H9 (cell line): ENCODE measurements around the gene DAAM2. TPM values are rescaled to one million over a fixed set of nuclear protein-coding genes. Genes with fewer than 3 reads are reported as not detected.

Experiments used
- DNase-seq: peaks from one replicate; pipeline ENCODE4 v3.0.0-alpha.2; 2017
- H2AFZ ChIP-seq: one replicate; pipeline ENCODE4 v1.6.1; 2013; ENCODE audit warnings: mild to moderate bottlenecking, low read length, control low read depth, moderate library complexity
- H2AK5ac ChIP-seq: 2 replicates; pipeline ENCODE4 v1.6.1; 2013; ENCODE audit warnings: low read length, control low read depth, mixed read lengths; ENCODE audit not compliant: insufficient read length
- H2BK120ac ChIP-seq: one replicate; pipeline ENCODE4 v1.6.1; 2013; ENCODE audit warnings: low read depth, mild to moderate bottlenecking, low read length, control low read depth, inconsistent platforms; ENCODE audit not compliant: poor library complexity, severe bottlenecking
- H2BK12ac ChIP-seq: 2 replicates; pipeline ENCODE4 v1.6.1; 2013; ENCODE audit warnings: low read length, control low read depth, mixed read lengths, low read depth; ENCODE audit not compliant: insufficient read length
- H2BK15ac ChIP-seq: 2 replicates; pipeline ENCODE4 v1.6.1; 2013; ENCODE audit warnings: low read depth, low read length, control low read depth
- H2BK20ac ChIP-seq: one replicate; pipeline ENCODE4 v1.6.1; 2013; ENCODE audit warnings: low read depth, mild to moderate bottlenecking, low read length, control low read depth, inconsistent platforms; ENCODE audit not compliant: poor library complexity, severe bottlenecking
- H2BK5ac ChIP-seq: 2 replicates; pipeline ENCODE4 v1.6.1; 2013; ENCODE audit warnings: low read length, control low read depth, mixed read lengths; ENCODE audit not compliant: insufficient read length
- H3K14ac ChIP-seq: 2 replicates; pipeline ENCODE4 v1.6.1; 2013; ENCODE audit warnings: low read length, control low read depth; ENCODE audit not compliant: insufficient read depth
- H3K18ac ChIP-seq: 2 replicates; pipeline ENCODE4 v1.6.1; 2013; ENCODE audit warnings: low read depth, mild to moderate bottlenecking, mixed read lengths, low read length, control low read depth; ENCODE audit not compliant: insufficient read length
- H3K23ac ChIP-seq: 2 replicates; pipeline ENCODE4 v1.6.1; 2013; ENCODE audit warnings: low read length, control low read depth, mixed read lengths, low read depth; ENCODE audit not compliant: insufficient read length
- H3K23me2 ChIP-seq: 2 replicates; pipeline ENCODE4 v1.6.1; 2013; ENCODE audit warnings: low read depth, mild to moderate bottlenecking, mixed read lengths, low read length, control low read depth; ENCODE audit not compliant: insufficient read length, poor library complexity, severe bottlenecking
- H3K27ac ChIP-seq: 2 replicates; pipeline ENCODE4 v1.5.1; 2013; ENCODE audit warnings: low read length, control low read depth, mixed read lengths, low read depth; ENCODE audit not compliant: insufficient read length
- H3K27me3 ChIP-seq: 2 replicates; pipeline ENCODE4 v1.6.1; 2013; ENCODE audit warnings: low read length, control low read depth, inconsistent platforms; ENCODE audit not compliant: insufficient read depth
- H3K4ac ChIP-seq: 2 replicates; pipeline ENCODE4 v1.6.1; 2013; ENCODE audit warnings: low read depth, mild to moderate bottlenecking, control low read depth, inconsistent platforms, low read length, moderate library complexity
- H3K4me1 ChIP-seq: 2 replicates; pipeline ENCODE4 v1.6.1; 2013; ENCODE audit warnings: low read length, control low read depth, inconsistent platforms; ENCODE audit not compliant: insufficient read depth
- H3K4me2 ChIP-seq: 2 replicates; pipeline ENCODE4 v1.6.1; 2013; ENCODE audit warnings: low read length, control low read depth, mixed read lengths; ENCODE audit not compliant: insufficient read length, insufficient read depth
- H3K56ac ChIP-seq: 2 replicates; pipeline ENCODE4 v1.6.1; 2013; ENCODE audit warnings: low read depth, mild to moderate bottlenecking, mixed read lengths, low read length, control low read depth; ENCODE audit not compliant: insufficient read length
- H3K79me1 ChIP-seq: 2 replicates; pipeline ENCODE4 v1.6.1; 2013; ENCODE audit warnings: low read depth, mild to moderate bottlenecking, moderate library complexity, low read length, control low read depth, inconsistent platforms; ENCODE audit not compliant: insufficient read depth, poor library complexity, severe bottlenecking
- H3K79me2 ChIP-seq: 2 replicates; pipeline ENCODE4 v1.6.1; 2013; ENCODE audit warnings: low read length, control low read depth, inconsistent platforms; ENCODE audit not compliant: insufficient read depth
- H3K9ac ChIP-seq: 2 replicates; pipeline ENCODE4 v1.6.1; 2013; ENCODE audit warnings: low read length, control low read depth, mixed read lengths; ENCODE audit not compliant: insufficient read length; ENCODE audit errors: extremely low read depth
- H3K9me3 ChIP-seq: one replicate; pipeline ENCODE4 v1.6.1; 2013; ENCODE audit warnings: low read depth, low read length, inconsistent platforms; ENCODE audit not compliant: control insufficient read depth
- H3T11ph ChIP-seq: one replicate; pipeline ENCODE4 v1.6.1; 2013; ENCODE audit warnings: mild to moderate bottlenecking, low read length, control low read depth, inconsistent platforms
- H4K20me1 ChIP-seq: one replicate; pipeline ENCODE4 v1.6.1; 2013; ENCODE audit not compliant: control insufficient read depth, insufficient read length, insufficient read depth
- H4K5ac ChIP-seq: 2 replicates; pipeline ENCODE4 v1.6.1; 2013; ENCODE audit warnings: low read depth, mild to moderate bottlenecking, mixed read lengths, low read length, control low read depth; ENCODE audit not compliant: insufficient read length
- H4K8ac ChIP-seq: replicated peaks from 2 replicates; pipeline ENCODE4 v1.6.1; 2013; ENCODE audit warnings: low read length, control low read depth, mixed read lengths, low read depth; ENCODE audit not compliant: insufficient read length
- H4K91ac ChIP-seq: 2 replicates; pipeline ENCODE4 v1.6.1; 2013; ENCODE audit warnings: low read depth, mild to moderate bottlenecking, moderate library complexity, mixed read lengths, low read length, control low read depth; ENCODE audit not compliant: insufficient read length
- H3K27ac Mint-ChIP-seq, 3 experiments: 2 replicates in 2 of 3; 3 replicates in 1 of 3; pipeline ENCODE4 v1.8.0; 2020 to 2021; ENCODE audit warnings: mixed read lengths in 3 of 3, mild to moderate bottlenecking in 1 of 3, moderate library complexity in 1 of 3
- H3K27me3 Mint-ChIP-seq: 2 replicates; pipeline ENCODE4 v1.8.0; 2021; ENCODE audit warnings: low read depth, mild to moderate bottlenecking, moderate library complexity, mixed read lengths
- H3K36me3 Mint-ChIP-seq, 3 experiments: 2 replicates in 2 of 3; 3 replicates in 1 of 3; pipeline ENCODE4 v1.8.0; 2020 to 2021; ENCODE audit warnings: low read depth in 3 of 3, mixed read lengths in 3 of 3; ENCODE audit not compliant: insufficient read depth in 1 of 3
- H3K4me1 Mint-ChIP-seq, 2 experiments: 2 replicates each; pipeline ENCODE4 v1.8.0; 2020; ENCODE audit warnings: mixed read lengths in 2 of 2
- H3K4me3 Mint-ChIP-seq, 2 experiments: 2 replicates in 1 of 2; 3 replicates in 1 of 2; pipeline ENCODE4 v1.8.0; 2020 to 2021; ENCODE audit warnings: mild to moderate bottlenecking in 2 of 2, mixed read lengths in 2 of 2, moderate library complexity in 1 of 2
- H3K9me3 Mint-ChIP-seq, 2 experiments: 2 replicates in 1 of 2; 3 replicates in 1 of 2; pipeline ENCODE4 v1.8.0; 2020; ENCODE audit warnings: mild to moderate bottlenecking in 2 of 2, mixed read lengths in 2 of 2, moderate library complexity in 1 of 2
- WGBS: extraction: QIAGEN DNeasy Blood & Tissue Kit; methylation state at CpG from one replicate; pipeline ENCODE4 v1.1.7; 2013; ENCODE audit warnings: missing lambda C conversion rate, low lambda C conversion rate, mixed read lengths; ENCODE audit not compliant: insufficient read length; ENCODE audit errors: extremely low coverage; 5-methylcytosine and 5-hydroxymethylcytosine counted together
- total RNA-seq: library from RNA; stranded (reverse); gene quantifications from 2 replicates; pipeline ENCODE4 v1.2.1, GENCODE V29; 2021
- TF ChIP-seq, protein P1 (sequence below): fragments of 200-600 bp; sonication (generic); conservative IDR thresholded peaks from 3 replicates; pipeline ENCODE4 v1.8.0; 2021; ENCODE audit warnings: antibody characterized with exemption, mild to moderate bottlenecking

The DAAM2 gene
- total RNA-seq, 1 experiment from 2014 or later: 1.1 TPM

DNA sequence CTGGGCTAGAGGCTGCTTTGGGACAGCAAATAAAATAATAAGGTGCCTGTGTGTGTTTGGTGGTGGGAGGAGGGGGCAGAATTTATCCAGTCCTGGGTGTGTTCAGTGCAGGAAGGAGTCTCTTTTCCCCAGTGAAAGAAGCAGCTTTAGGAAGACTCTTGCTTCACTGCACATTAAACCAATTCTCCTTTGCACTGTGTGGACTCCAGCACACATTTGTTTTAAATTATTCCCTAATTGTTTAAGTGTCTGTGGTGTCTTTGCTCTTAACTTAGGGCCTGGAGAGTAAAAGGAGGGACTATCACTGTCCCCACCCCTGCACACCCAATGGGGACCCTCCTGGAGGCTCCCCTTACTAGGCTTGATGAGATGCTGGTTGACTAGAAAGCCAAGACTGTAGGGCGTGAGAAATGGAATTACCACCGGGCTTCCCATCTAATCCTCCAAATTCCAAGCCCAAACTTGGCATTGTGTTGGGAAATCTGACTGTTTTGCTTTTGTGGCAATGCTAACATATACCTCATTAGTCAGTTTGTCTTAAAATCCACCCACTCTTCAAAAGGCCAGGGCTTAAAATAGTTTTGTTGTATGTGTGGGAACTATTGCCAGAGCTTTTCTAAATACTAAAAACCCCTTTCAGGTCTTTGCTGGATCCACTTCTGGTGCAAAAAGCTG, 13.5 kb upstream of the DAAM2 start:
- peaks cover 3% of the 10 kb centered on the region; the same call in 1 of the 2 replicates for H3K4me1 ChIP-seq
- H2AK5ac ChIP-seq: no peak overlapping the region
- H3K27me3 ChIP-seq: no peaks in the 10 kb centered on the region
- no peak overlapping the region for H3K4ac ChIP-seq
- H4K8ac ChIP-seq: no peak overlapping the region
- no peaks in the 10 kb centered on the region for H3K27me3 Mint-ChIP-seq
- no peak overlapping the region for H2BK12ac ChIP-seq
- no peaks in the 10 kb centered on the region for H3K9me3 Mint-ChIP-seq
- H3K27ac Mint-ChIP-seq: no peak overlapping the region; a peak in 1 of 7 replicates
- no peaks in the 10 kb centered on the region for H3K79me1 ChIP-seq
- no peak overlapping the region for H2BK5ac ChIP-seq
- H4K5ac ChIP-seq: no peak overlapping the region
- peaks cover 19 to 20% of the 10 kb centered on the region in 2 experiments for H3K4me1 Mint-ChIP-seq
- no peak overlapping the region for H3K56ac ChIP-seq
- H3K23ac ChIP-seq: no peak overlapping the region
- no peak overlapping the region for H3T11ph ChIP-seq
- no peak overlapping the region for H3K4me2 ChIP-seq
- no peak overlapping the region for H2BK120ac ChIP-seq
- H3K9me3 ChIP-seq: no peaks in the 10 kb centered on the region
- no peak overlapping the region for H3K14ac ChIP-seq
- H3K18ac ChIP-seq: no peak overlapping the region
- no peak overlapping the region for H4K91ac ChIP-seq
- H3K9ac ChIP-seq: no peak overlapping the region
- H2BK20ac ChIP-seq: no peak overlapping the region
- WGBS: no CpG with 5 or more reads among the region's 2 CpGs
- TF ChIP-seq, protein P1, sequence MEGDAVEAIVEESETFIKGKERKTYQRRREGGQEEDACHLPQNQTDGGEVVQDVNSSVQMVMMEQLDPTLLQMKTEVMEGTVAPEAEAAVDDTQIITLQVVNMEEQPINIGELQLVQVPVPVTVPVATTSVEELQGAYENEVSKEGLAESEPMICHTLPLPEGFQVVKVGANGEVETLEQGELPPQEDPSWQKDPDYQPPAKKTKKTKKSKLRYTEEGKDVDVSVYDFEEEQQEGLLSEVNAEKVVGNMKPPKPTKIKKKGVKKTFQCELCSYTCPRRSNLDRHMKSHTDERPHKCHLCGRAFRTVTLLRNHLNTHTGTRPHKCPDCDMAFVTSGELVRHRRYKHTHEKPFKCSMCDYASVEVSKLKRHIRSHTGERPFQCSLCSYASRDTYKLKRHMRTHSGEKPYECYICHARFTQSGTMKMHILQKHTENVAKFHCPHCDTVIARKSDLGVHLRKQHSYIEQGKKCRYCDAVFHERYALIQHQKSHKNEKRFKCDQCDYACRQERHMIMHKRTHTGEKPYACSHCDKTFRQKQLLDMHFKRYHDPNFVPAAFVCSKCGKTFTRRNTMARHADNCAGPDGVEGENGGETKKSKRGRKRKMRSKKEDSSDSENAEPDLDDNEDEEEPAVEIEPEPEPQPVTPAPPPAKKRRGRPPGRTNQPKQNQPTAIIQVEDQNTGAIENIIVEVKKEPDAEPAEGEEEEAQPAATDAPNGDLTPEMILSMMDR: no peak
- no peaks in the 10 kb centered on the region for H3K79me2 ChIP-seq
- H3K4me3 Mint-ChIP-seq: no peak overlapping the region
- no peak for DNase-seq
- H4K20me1 ChIP-seq: no peaks in the 10 kb centered on the region
- H2BK15ac ChIP-seq: no peak overlapping the region
- H3K27ac ChIP-seq: no peak overlapping the region
- no peaks in the 10 kb centered on the region; a peak in 1 of 7 replicates for H3K36me3 Mint-ChIP-seq
- no peaks in the 10 kb centered on the region for H3K23me2 ChIP-seq
- no peak overlapping the region for H2AFZ ChIP-seq
